SU-DHL-6 (cell line): Measurements from ENCODE around the gene PLLP.

Experiments
- CTCF ChIP-seq: fragments of 200-600 bp; sonication (generic); IDR thresholded peaks from one replicate; pipeline ENCODE4 v1.5.1; 2017; ENCODE audit warnings: antibody characterized with exemption, mild to moderate bottlenecking, low read length, moderate library complexity; ENCODE audit not compliant: insufficient read depth, poor library complexity, severe bottlenecking
- EZH2phosphoT487 ChIP-seq: fragments of 200-600 bp; sonication (generic), shearing (Covaris generic); conservative IDR thresholded peaks from 2 replicates; pipeline ENCODE4 v1.6.1; 2018; ENCODE audit warnings: mild to moderate bottlenecking, antibody characterized with exemption, low read length, moderate library complexity, mixed read lengths

DNA sequence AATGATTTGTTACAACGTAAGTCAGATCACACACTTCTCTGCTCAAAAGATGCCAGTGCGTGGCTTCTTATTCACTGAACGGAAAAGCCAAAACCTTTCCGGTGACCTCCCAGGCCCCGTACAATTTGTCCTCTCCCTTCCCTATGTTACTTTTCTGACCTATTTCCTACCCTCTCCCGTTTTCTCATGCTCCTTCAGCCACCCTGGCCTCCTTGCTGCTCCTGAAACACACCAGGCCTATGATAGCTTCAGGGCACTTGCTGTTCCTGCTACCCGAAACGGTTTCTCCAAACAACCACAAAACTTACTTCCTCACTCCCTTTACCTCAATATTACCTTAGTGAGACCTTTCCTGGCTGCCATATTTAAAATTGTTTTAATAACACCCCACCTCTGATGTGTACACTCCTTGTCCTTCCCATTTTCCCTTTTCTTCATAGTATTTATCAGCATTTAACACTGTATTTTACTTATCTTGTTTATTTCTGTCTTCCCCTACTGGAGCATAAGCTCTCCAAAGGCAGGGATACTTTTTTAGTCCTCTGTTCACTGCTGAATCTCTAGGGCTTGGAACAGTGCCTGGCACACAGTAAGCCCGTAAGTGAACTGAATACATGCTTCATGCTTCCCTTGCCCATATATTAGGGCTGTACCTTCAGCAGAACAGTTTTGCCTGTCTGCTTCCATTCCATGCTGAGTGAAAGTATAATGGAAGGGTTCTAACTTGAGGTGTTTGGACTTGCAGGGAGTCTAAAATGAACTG, 50.3 kb downstream of the PLLP start:
- TF ChIP-seq CTCF (no peak), EZH2phosphoT487 (no peak)
